Thoracic aorta (tissue), 2 donors: Measurements from ENCODE around the gene NCAPH2. TPM values are rescaled to one million over a fixed set of nuclear protein-coding genes. Genes with fewer than 3 reads are reported as not detected.

Source experiments
- ATAC-seq: fragments of 150-250 bp; one replicate; pipeline ENCODE4 v1.8.0; 2017; ENCODE audit warnings: low read depth; ENCODE audit not compliant: insufficient number of reproducible peaks, low FRiP score
- DNase-seq: peaks from one replicate; pipeline ENCODE4 v3.0.0-alpha.2; 2020; ENCODE audit warnings: low spot score
- H3K27ac ChIP-seq, 2 donors: fragments of 200-600 bp; sonication (generic); 1 replicate in 1 of 2; 2 replicates in 1 of 2; pipeline ENCODE4 v1.5.1; 2016; ENCODE audit warnings: mild to moderate bottlenecking in 2 of 2, moderate library complexity in 2 of 2
- H3K27me3 ChIP-seq: fragments of 200-600 bp; sonication (generic); replicated peaks from 2 replicates; pipeline ENCODE4 v1.6.0; 2016; ENCODE audit warnings: mild to moderate bottlenecking; ENCODE audit not compliant: insufficient read depth
- H3K36me3 ChIP-seq: fragments of 200-600 bp; sonication (generic); one replicate; pipeline ENCODE4 v1.5.1; 2016
- H3K4me1 ChIP-seq, 2 donors: fragments of 200-600 bp; sonication (generic); 1 replicate in 1 of 2; 2 replicates in 1 of 2; pipeline versions ENCODE4 v1.5.1 to v1.6.0; 2016; ENCODE audit warnings: low read depth in 2 of 2, mild to moderate bottlenecking in 1 of 2; ENCODE audit not compliant: control insufficient read depth in 1 of 2
- H3K4me3 ChIP-seq: fragments of 200-600 bp; sonication (generic); 2 replicates; pipeline ENCODE4 v1.5.1; 2016; ENCODE audit warnings: mild to moderate bottlenecking
- H3K9me3 ChIP-seq: fragments of 200-600 bp; sonication (generic); 2 replicates; pipeline ENCODE4 v1.5.1; 2016
- CTCF ChIP-seq: fragments of 200-600 bp; sonication (generic); IDR thresholded peaks from one replicate; pipeline ENCODE4 v1.5.1; 2019; ENCODE audit warnings: antibody characterized with exemption
- total RNA-seq, 2 donors: library from RNA; depleted of rRNA; stranded (reverse); fragments of >200 nt; gene quantifications; one replicate each; pipeline versions ENCODE4 v1.1.0 to v1.2.3, GENCODE V29; 2016

Gene NCAPH2
- total RNA-seq, 2 donors from 2014 or later, result 40.8 to 50.4 TPM

- H3K27me3 ChIP-seq, result no peaks in the 10 kb centered on the region
- no peak for TF ChIP-seq CTCF
- peaks cover 22% of the 10 kb centered on the region for H3K36me3 ChIP-seq
- peak within 1 kb of the TSS; percentile 100 for H3K4me3 ChIP-seq
- ATAC-seq, result peak; percentile 72
- no peak for DNase-seq
- peak within 1 kb of the TSS; percentile 82 to 89 for H3K27ac ChIP-seq
- H3K9me3 ChIP-seq, result no peaks in the 10 kb centered on the region
- H3K4me1 ChIP-seq, result peaks cover 15 to 29% of the 10 kb centered on the region in 2 donors
Observed at GRCh38 chr22:50507421-50507990, 518 bp upstream of the NCAPH2 start, which contains the start of gene LMF2. Gene LMF2, minus strand, starts transcription at chr22:50507702. Its CDS starts 27 bp downstream, at chr22:50507675.

- no peak for TF ChIP-seq CTCF
- Histone ChIP-seq H3K4me3 (peak overlapping the region; percentile 92), H3K36me3 (peaks cover 18% of the 10 kb centered on the region), H3K4me1 (peaks cover 15 to 29% of the 10 kb centered on the region in 2 donors), H3K27ac (peak overlapping the region; percentile 82 to 89), H3K9me3 (no peaks in the 10 kb centered on the region), H3K27me3 (no peaks in the 10 kb centered on the region)
- DNase-seq, result no peak
- ATAC-seq, result no peak
Observed at GRCh38 chr22:50508897-50509296, 873 bp downstream of the NCAPH2 start.

- no peak for DNase-seq
Observed at GRCh38 chr22:50513175-50513574, 5.2 kb downstream of the NCAPH2 start.

GRCh38 chr22:50516068-50516467 is 8.0 kb downstream of the NCAPH2 start:
- Histone ChIP-seq H3K4me3 (no peak overlapping the region), H3K27ac (no peak overlapping the region), H3K36me3 (peaks cover 39% of the 10 kb centered on the region), H3K9me3 (no peaks in the 10 kb centered on the region), H3K4me1 (no peaks in the 10 kb centered on the region), H3K27me3 (no peaks in the 10 kb centered on the region)
- ATAC-seq, result no peak
- DNase-seq, result no peak
- TF ChIP-seq CTCF, result no peak

More at GRCh38 chr22:50513175-50513574, 5.2 kb downstream of the NCAPH2 start:
- no peaks in the 10 kb centered on the region for H3K27me3 ChIP-seq
- peaks cover 9 to 11% of the 10 kb centered on the region in 2 donors for H3K4me1 ChIP-seq
- no peak for ATAC-seq
- TF ChIP-seq CTCF, result no peak
- H3K4me3 ChIP-seq, result no peak overlapping the region
- H3K36me3 ChIP-seq, result peaks cover 16% of the 10 kb centered on the region
- no peak overlapping the region for H3K27ac ChIP-seq
- no peaks in the 10 kb centered on the region for H3K9me3 ChIP-seq

GRCh38 chr22:50516891-50517290 is 8.9 kb downstream of the NCAPH2 start:
- no peak for ATAC-seq
- H3K36me3 ChIP-seq, result peaks cover 47% of the 10 kb centered on the region

More at GRCh38 chr22:50516891-50517290, 8.9 kb downstream of the NCAPH2 start:
- Histone ChIP-seq H3K27ac (no peak overlapping the region), H3K9me3 (no peaks in the 10 kb centered on the region), H3K4me3 (no peak overlapping the region), H3K27me3 (no peaks in the 10 kb centered on the region), H3K4me1 (no peaks in the 10 kb centered on the region)
- no peak for TF ChIP-seq CTCF
- no peak for DNase-seq
